Activated CD8-positive, alpha-beta memory T cell treated with anti-CD3 and anti-CD28 coated beads for 36 hours (primary cell): ENCODE measurements around the gene HMOX2. TPM values are rescaled to one million over a fixed set of nuclear protein-coding genes. Genes with fewer than 3 reads are reported as not detected.

Experiments used
- CTCF ChIA-PET: fragments of 350-600 bp; sonication (Branson Sonifier 250); formaldehyde crosslinking; loops from one replicate; lab custom pipeline; 2021; ENCODE audit warnings: antibody characterized with exemption; lab: Charles Lee
- POLR2A ChIA-PET: fragments of 350-600 bp; sonication (Branson Sonifier 250); formaldehyde crosslinking; loops from one replicate; lab custom pipeline; 2021; ENCODE audit warnings: antibody characterized with exemption; lab: Charles Lee
- total RNA-seq, 2 experiments: library from RNA; stranded (reverse); gene quantifications; one replicate each; pipeline ENCODE4 v1.2.3, GENCODE V29; 2021

The HMOX2 gene
- total RNA-seq, 2 experiments from 2014 or later: 92.9 to 94.6 TPM

- ChIA-PET POLR2A (interaction anchor here (0.5 to 1.9 kb wide), 3 partner anchors 10 to 24 kb away, joined by 3 to 4 read pairs (median 4); no protein-coding TSS in a partner anchor), CTCF (interaction anchor here (0.7 to 5.5 kb wide), 4 partner anchors 10 to 28 kb away, joined by 3 to 36 read pairs (median 3); partner anchors contain the start of genes HMOX2 and NMRAL1)
Observed at GRCh38 chr16:4489030-4489429, 12.8 kb downstream of the HMOX2 start.

GRCh38 chr16:4491898-4492297 is 15.7 kb downstream of the HMOX2 start:
- CTCF ChIA-PET: no interaction called here
- POLR2A ChIA-PET: interaction anchor here (1.1 kb wide), 1 partner anchor 13 kb away, joined by 3 read pairs; no protein-coding TSS in a partner anchor

- ChIA-PET CTCF (no interaction called here), POLR2A (interaction anchor here (1.2 kb wide), 1 partner anchor 19 kb away, joined by 3 read pairs; the partner anchor contains the start of gene HMOX2)
Observed at GRCh38 chr16:4494746-4495490, 18.7 kb downstream of the HMOX2 start.

- CTCF ChIA-PET: interaction anchor here (0.9 kb wide), 1 partner anchor 9 kb away, joined by 4 read pairs; no protein-coding TSS in a partner anchor
- POLR2A ChIA-PET: no interaction called here
Observed at GRCh38 chr16:4495766-4496165, 19.6 kb downstream of the HMOX2 start.

- POLR2A ChIA-PET: no interaction called here
- CTCF ChIA-PET: interaction anchor here (0.9 to 1.4 kb wide), 3 partner anchors 8 to 20 kb away, joined by 4 to 5 read pairs (median 5); partner anchors contain the start of gene HMOX2
Observed at GRCh38 chr16:4496305-4496704, 20.1 kb downstream of the HMOX2 start.

- POLR2A ChIA-PET: interaction anchor here (1.3 kb wide), 1 partner anchor 9 kb away, joined by 4 read pairs; no protein-coding TSS in a partner anchor
- CTCF ChIA-PET: interaction anchor here (0.9 kb wide), 1 partner anchor 12 kb away, joined by 3 read pairs; no protein-coding TSS in a partner anchor
Observed at GRCh38 chr16:4498546-4499195, 22.5 kb downstream of the HMOX2 start.

GRCh38 chr16:4499196-4499555 is 23.0 kb downstream of the HMOX2 start:
- ChIA-PET POLR2A (interaction anchor here (0.5 to 1.3 kb wide), 2 partner anchors 9 to 47 kb away, joined by 4 to 12 read pairs; no protein-coding TSS in a partner anchor), CTCF (interaction anchor here (0.9 to 1.5 kb wide), 3 partner anchors 10 to 49 kb away, joined by 3 to 6 read pairs (median 3); no protein-coding TSS in a partner anchor)

- ChIA-PET CTCF (interaction anchor here (0.7 to 1.5 kb wide), 5 partner anchors 14 to 85 kb away, joined by 3 to 6 read pairs (median 3); partner anchors contain the start of gene HMOX2), POLR2A (no interaction called here)
Observed at GRCh38 chr16:4500272-4500671, 24.1 kb downstream of the HMOX2 start.

- POLR2A ChIA-PET: no interaction called here
- CTCF ChIA-PET: interaction anchor here (0.6 to 1.1 kb wide), 3 partner anchors 14 to 84 kb away, joined by 3 read pairs; no protein-coding TSS in a partner anchor
Observed at GRCh38 chr16:4501071-4501478, 24.9 kb downstream of the HMOX2 start.

GRCh38 chr16:4505356-4506147 is 29.4 kb downstream of the HMOX2 start:
- ChIA-PET CTCF (interaction anchor here (0.6 to 8.5 kb wide), 14 partner anchors 9 to 193 kb away, joined by 3 to 40 read pairs (median 5); partner anchors contain the start of genes CDIP1 and HMOX2), POLR2A (interaction anchor here (0.5 to 1.4 kb wide), 8 partner anchors 9 to 254 kb away, joined by 3 to 8 read pairs (median 3); partner anchors contain the start of genes HMOX2 and NMRAL1)

GRCh38 chr16:4506450-4506849 is 30.3 kb downstream of the HMOX2 start:
- ChIA-PET CTCF (interaction anchor here (0.8 to 8.5 kb wide), 15 partner anchors 8 to 220 kb away, joined by 3 to 40 read pairs (median 4); partner anchors contain the start of gene CDIP1), POLR2A (interaction anchor here (1.0 kb wide), 1 partner anchor 30 kb away, joined by 3 read pairs; no protein-coding TSS in a partner anchor)

- POLR2A ChIA-PET: interaction anchor here (0.7 to 0.9 kb wide), 2 partner anchors 41 to 78 kb away, joined by 3 to 11 read pairs; no protein-coding TSS in a partner anchor
- CTCF ChIA-PET: interaction anchor here (0.6 to 8.5 kb wide), 13 partner anchors 7 to 128 kb away, joined by 3 to 40 read pairs (median 3); partner anchors contain the start of genes CDIP1 and MGRN1
Observed at GRCh38 chr16:4507588-4508345, 31.6 kb downstream of the HMOX2 start.

- ChIA-PET CTCF (interaction anchor here (0.6 to 8.5 kb wide), 6 partner anchors 21 to 116 kb away, joined by 3 to 40 read pairs (median 3); partner anchors contain the start of gene MGRN1), POLR2A (interaction anchor here (1.1 kb wide), 1 partner anchor 33 kb away, joined by 3 read pairs; the partner anchor contains the start of gene HMOX2)
Observed at GRCh38 chr16:4508806-4509205, 32.6 kb downstream of the HMOX2 start.

- POLR2A ChIA-PET: interaction anchor here (1.1 kb wide), 1 partner anchor 33 kb away, joined by 3 read pairs; the partner anchor contains the start of gene HMOX2
- CTCF ChIA-PET: interaction anchor here (1.8 to 8.5 kb wide), 2 partner anchors 40 to 77 kb away, joined by 5 to 40 read pairs; no protein-coding TSS in a partner anchor
Observed at GRCh38 chr16:4509420-4509819, 33.2 kb downstream of the HMOX2 start.

- POLR2A ChIA-PET: no interaction called here
- CTCF ChIA-PET: interaction anchor here (0.8 to 8.5 kb wide), 2 partner anchors 23 to 39 kb away, joined by 3 to 40 read pairs; no protein-coding TSS in a partner anchor
Observed at GRCh38 chr16:4510131-4510530, 33.9 kb downstream of the HMOX2 start.

GRCh38 chr16:4510747-4511426 is 34.7 kb downstream of the HMOX2 start:
- POLR2A ChIA-PET: no interaction called here
- CTCF ChIA-PET: interaction anchor here (0.6 to 8.5 kb wide), 3 partner anchors 24 to 62 kb away, joined by 3 to 40 read pairs (median 5); no protein-coding TSS in a partner anchor
